HepG2 (cell line): ENCODE data around the gene TBC1D25. TPM values are rescaled to one million over a fixed set of nuclear protein-coding genes. Genes with fewer than 3 reads are reported as not detected.

Source experiments
- BCL3 ChIP-seq: sonication (generic); formaldehyde crosslinking; IDR thresholded peaks from 2 replicates; pipeline ENCODE4 v1.5.1; 2020; ENCODE audit warnings: mild to moderate bottlenecking, missing genetic modification reagents, moderate library complexity
- FUBP1 ChIP-seq: sonication (generic); formaldehyde crosslinking; IDR thresholded peaks from 2 replicates; pipeline ENCODE4 v1.5.1; 2020; ENCODE audit warnings: missing genetic modification reagents, mild to moderate bottlenecking, borderline replicate concordance
- GLMP ChIP-seq: sonication (generic); formaldehyde crosslinking; IDR thresholded peaks from 2 replicates; pipeline ENCODE4 v1.9.0; 2021; ENCODE audit warnings: missing genetic modification reagents, mild to moderate bottlenecking, borderline replicate concordance
- HCFC1 ChIP-seq: fragments of 150-350 bp; IDR thresholded peaks from 2 replicates; pipeline ENCODE4 v1.6.1; 2014; ENCODE audit warnings: low read depth, low read length
- HMGA1 ChIP-seq: sonication (generic); formaldehyde crosslinking; conservative IDR thresholded peaks from 2 replicates; pipeline ENCODE4 v1.4.0; 2020; ENCODE audit warnings: missing genetic modification reagents
- KDM4B ChIP-seq: sonication (generic); formaldehyde crosslinking; IDR thresholded peaks from 2 replicates; pipeline ENCODE4 v1.4.0; 2020; ENCODE audit warnings: missing genetic modification reagents
- KMT2A ChIP-seq: sonication (generic); formaldehyde crosslinking; IDR thresholded peaks from 2 replicates; pipeline ENCODE4 v1.4.0; 2020; ENCODE audit warnings: missing genetic modification reagents
- NFIC ChIP-seq: IDR thresholded peaks from 2 replicates; pipeline ENCODE4 v1.6.1; 2012; ENCODE audit warnings: mild to moderate bottlenecking, low read length, inconsistent platforms
- NR2F2 ChIP-seq: IDR thresholded peaks from 2 replicates; pipeline ENCODE4 v1.6.1; 2012; ENCODE audit warnings: low read depth, inconsistent platforms, borderline replicate concordance
- YEATS4 ChIP-seq: sonication (generic); formaldehyde crosslinking; IDR thresholded peaks from 2 replicates; pipeline ENCODE4 v1.4.0; 2020; ENCODE audit warnings: missing genetic modification reagents, borderline replicate concordance
- ZMYM4 ChIP-seq: sonication (generic); formaldehyde crosslinking; IDR thresholded peaks from 2 replicates; pipeline ENCODE4 v1.8.1; 2023; ENCODE audit warnings: mild to moderate bottlenecking, missing genetic modification reagents
- ZNF496 ChIP-seq: sonication (generic); formaldehyde crosslinking; IDR thresholded peaks from 2 replicates; pipeline ENCODE4 v1.8.1; 2023; ENCODE audit warnings: mild to moderate bottlenecking, moderate library complexity, missing genetic modification reagents; ENCODE audit not compliant: insufficient replicate concordance
- ZNF839 ChIP-seq: sonication (generic); formaldehyde crosslinking; IDR thresholded peaks from 2 replicates; pipeline ENCODE4 v1.4.0; 2020; ENCODE audit warnings: missing genetic modification reagents, mild to moderate bottlenecking, borderline replicate concordance
- ZNF883 ChIP-seq: sonication (generic); formaldehyde crosslinking; IDR thresholded peaks from 2 replicates; pipeline ENCODE4 v1.5.1; 2020; ENCODE audit warnings: mild to moderate bottlenecking, missing genetic modification reagents; ENCODE audit errors: not compliant biosample characterization
- polyA plus RNA-seq, 8 experiments: library from polyadenylated mRNA; depleted of rRNA in 3 of 8; stranded (reverse) in 7 of 8; unstranded in 1 of 8; fragments of >200 nt; fragmentation: Illumina TruSeq in 4 of 8; extraction: Trizol in 4 of 8; gene quantifications; 2 replicates each; pipeline versions ENCODE4 v1.2.1 to v1.2.3, GENCODE V29; 2011 to 2016; ENCODE audit warnings: low read depth in 4 of 8, missing spikeins in 1 of 8, mixed read lengths in 1 of 8; ENCODE audit not compliant: insufficient read depth in 1 of 8
- total RNA-seq, 5 experiments: library from RNA; depleted of rRNA; stranded (reverse); fragments of >200 nt; fragmentation: Illumina TruSeq; extraction: Trizol; gene quantifications; 2 replicates each; pipeline ENCODE4 v1.2.3, GENCODE V29; 2016; ENCODE audit warnings: low read depth in 1 of 5

TBC1D25 gene
- total and polyA plus RNA-seq, 2 of the 13 experiments (the other 11 are each of a cell fraction or from before 2014, with no cell fraction given) = 3.5 to 4.7 TPM

- TF ChIP-seq ZNF839 (CRISPR knock-in tag) (no peak), FUBP1 (CRISPR knock-in tag) (no peak), YEATS4 (CRISPR knock-in tag) (peak; percentile 98), HMGA1 (no peak), ZNF883 (no peak), BCL3 (CRISPR knock-in tag) (no peak), GLMP (no peak), NFIC (no peak), HCFC1 (no peak; the same call in 1 of the 2 replicates), ZMYM4 (CRISPR knock-in tag) (0 out of 2 replicates have a peak, but pooled peaks have one; percentile 45), NR2F2 (no peak), KDM4B (CRISPR knock-in tag) (no peak), ZNF496 (no peak), KMT2A (CRISPR knock-in tag) (no peak)
Measured at GRCh38 chrX:48574270-48575266, 35.1 kb downstream of the TBC1D25 start, which contains the start of gene RBM3 (continued).
